ENCODE data around the gene UGT8. TPM values are rescaled to one million over a fixed set of nuclear protein-coding genes. Genes with fewer than 3 reads are reported as not detected.

UGT8 gene
- total RNA-seq, 2 donors from 2014 or later: 4.8 to 10.4 TPM

- Histone ChIP-seq H3K4me3 (ENCODE audit: low read length) (no peak overlapping the region), H3K9ac (ENCODE audit: extremely low read depth, low read length, poor library complexity, severe bottlenecking) (no peak overlapping the region), H3K27ac (ENCODE audit: low read depth, low read length) (no peak overlapping the region), H3K27me3 (ENCODE audit: control insufficient read depth, insufficient read depth, low read length, poor library complexity, severe bottlenecking) (no peaks in the 10 kb centered on the region), H3K9me3 (ENCODE audit: control insufficient read depth, low read length) (no peaks in the 10 kb centered on the region), H3K4me1 (ENCODE audit: control insufficient read depth, insufficient read depth, low read length) (no peaks in the 10 kb centered on the region), H3K36me3 (ENCODE audit: control insufficient read depth, insufficient read depth, low read length) (no peaks in the 10 kb centered on the region)
- Mint-ChIP-seq H3K27ac (no peak overlapping the region), H3K4me1 (no peaks in the 10 kb centered on the region), H3K4me3 (no peak overlapping the region), H3K9me3 (no peaks in the 10 kb centered on the region), H3K36me3 (ENCODE audit: low read depth) (no peaks in the 10 kb centered on the region), H3K27me3 (ENCODE audit: insufficient read depth) (no peaks in the 10 kb centered on the region)
- TF ChIP-seq CTCF (conservative IDR thresholded peaks at IDR 0.05): no peak
- DNase-seq: no peak
These were observed 92.0 kb downstream of the UGT8 start for GRCh38 chr4:114690571-114690970.

GRCh38 chr4:114691865-114692264, 93.3 kb downstream of the UGT8 start:
- no peak for DNase-seq
- Mint-ChIP-seq H3K4me1 (no peaks in the 10 kb centered on the region), H3K9me3 (no peaks in the 10 kb centered on the region), H3K27me3 (ENCODE audit: insufficient read depth) (no peaks in the 10 kb centered on the region), H3K27ac (no peak overlapping the region), H3K36me3 (ENCODE audit: low read depth) (no peaks in the 10 kb centered on the region), H3K4me3 (no peak overlapping the region)
- no peak overlapping the region for H3K4me3 ChIP-seq (ENCODE audit: low read length)
- TF ChIP-seq CTCF (conservative IDR thresholded peaks at IDR 0.05): no peak
- no peaks in the 10 kb centered on the region for H3K36me3 ChIP-seq (ENCODE audit: control insufficient read depth, insufficient read depth, low read length)
- H3K9me3 ChIP-seq (ENCODE audit: control insufficient read depth, low read length): no peaks in the 10 kb centered on the region
- H3K9ac ChIP-seq (ENCODE audit: extremely low read depth, low read length, poor library complexity, severe bottlenecking): no peak overlapping the region
- H3K27me3 ChIP-seq (ENCODE audit: control insufficient read depth, insufficient read depth, low read length, poor library complexity, severe bottlenecking): no peaks in the 10 kb centered on the region
- 73 to 75% methylated on average over 1 of the region's 1 CpG for WGBS, 2 experiments (ENCODE audit: insufficient coverage in 1 of 2, insufficient read length in 1 of 2)
- no peaks in the 10 kb centered on the region for H3K4me1 ChIP-seq (ENCODE audit: control insufficient read depth, insufficient read depth, low read length)
- no peak overlapping the region for H3K27ac ChIP-seq (ENCODE audit: low read depth, low read length)

- no peak overlapping the region for H3K9ac ChIP-seq (ENCODE audit: extremely low read depth, low read length, poor library complexity, severe bottlenecking)
- no peaks in the 10 kb centered on the region for H3K9me3 ChIP-seq (ENCODE audit: control insufficient read depth, low read length)
- no peak overlapping the region for H3K4me3 Mint-ChIP-seq
- WGBS, 2 experiments (ENCODE audit: insufficient coverage in 1 of 2, insufficient read length in 1 of 2): 79% methylated on average over 2 of the region's 3 CpGs; no CpG with 5 or more reads in 1 of the 2 experiments
- H3K27ac ChIP-seq (ENCODE audit: low read depth, low read length): no peak overlapping the region
- no peak overlapping the region for H3K4me3 ChIP-seq (ENCODE audit: low read length)
- no peaks in the 10 kb centered on the region for H3K36me3 ChIP-seq (ENCODE audit: control insufficient read depth, insufficient read depth, low read length)
- H3K9me3 Mint-ChIP-seq: no peaks in the 10 kb centered on the region
- no peaks in the 10 kb centered on the region for H3K36me3 Mint-ChIP-seq (ENCODE audit: low read depth)
- H3K27me3 ChIP-seq (ENCODE audit: control insufficient read depth, insufficient read depth, low read length, poor library complexity, severe bottlenecking): no peaks in the 10 kb centered on the region
- no peak for TF ChIP-seq CTCF (conservative IDR thresholded peaks at IDR 0.05)
- no peaks in the 10 kb centered on the region for H3K27me3 Mint-ChIP-seq (ENCODE audit: insufficient read depth)
- DNase-seq: no peak
- no peak overlapping the region for H3K27ac Mint-ChIP-seq
- no peaks in the 10 kb centered on the region for H3K4me1 Mint-ChIP-seq
- H3K4me1 ChIP-seq (ENCODE audit: control insufficient read depth, insufficient read depth, low read length): no peaks in the 10 kb centered on the region
These were observed 94.4 kb downstream of the UGT8 start for GRCh38 chr4:114692958-114693357.

All from endodermal cell (in vitro differentiated cells).